ENCODE results near the gene TBX15.

TBX15 gene

DNA sequence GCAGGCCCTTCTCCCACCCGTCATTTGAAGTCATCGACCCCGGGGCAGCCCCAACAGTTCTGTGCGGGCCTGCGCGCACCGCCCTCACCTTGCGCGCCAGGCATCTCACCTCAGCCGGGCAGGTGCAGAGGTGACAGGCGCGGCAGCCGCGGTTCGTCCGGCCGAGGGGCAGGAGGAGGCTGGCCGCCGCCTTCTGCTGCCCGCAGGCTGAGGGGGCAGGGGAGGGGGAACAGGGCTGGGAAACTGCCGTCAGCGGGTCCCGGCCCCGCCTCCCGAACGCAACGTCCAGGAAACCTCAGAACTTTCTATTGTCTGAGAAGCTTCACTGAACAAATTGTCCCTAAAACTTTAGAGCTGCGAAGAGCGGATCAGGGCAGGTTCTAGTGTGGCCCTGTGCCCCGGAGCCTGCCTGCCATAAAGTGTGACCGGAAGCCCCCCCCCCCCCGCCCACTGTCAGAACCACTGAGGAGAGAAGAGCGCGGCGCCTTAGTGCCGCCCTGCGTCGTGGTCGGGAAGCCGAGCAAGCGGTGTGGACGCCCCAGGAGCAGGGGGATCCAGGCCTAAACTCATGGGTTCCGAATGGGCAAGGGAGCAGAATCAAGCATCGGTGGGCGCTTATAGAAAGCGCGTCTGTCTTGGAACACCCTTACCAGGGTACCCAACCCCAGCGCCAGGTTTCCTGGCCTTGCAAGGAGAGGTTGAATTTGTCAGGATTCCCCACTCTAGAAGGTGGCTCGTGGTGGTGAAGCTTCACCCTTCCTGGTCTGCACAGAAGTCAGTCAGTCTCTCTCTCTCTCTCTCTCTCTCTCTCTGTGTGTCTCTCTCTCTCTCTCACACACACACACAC lies 13.3 kb upstream of the TBX15 start:
- no peak for DNase-seq (ENCODE audit: low read depth)

DNA sequence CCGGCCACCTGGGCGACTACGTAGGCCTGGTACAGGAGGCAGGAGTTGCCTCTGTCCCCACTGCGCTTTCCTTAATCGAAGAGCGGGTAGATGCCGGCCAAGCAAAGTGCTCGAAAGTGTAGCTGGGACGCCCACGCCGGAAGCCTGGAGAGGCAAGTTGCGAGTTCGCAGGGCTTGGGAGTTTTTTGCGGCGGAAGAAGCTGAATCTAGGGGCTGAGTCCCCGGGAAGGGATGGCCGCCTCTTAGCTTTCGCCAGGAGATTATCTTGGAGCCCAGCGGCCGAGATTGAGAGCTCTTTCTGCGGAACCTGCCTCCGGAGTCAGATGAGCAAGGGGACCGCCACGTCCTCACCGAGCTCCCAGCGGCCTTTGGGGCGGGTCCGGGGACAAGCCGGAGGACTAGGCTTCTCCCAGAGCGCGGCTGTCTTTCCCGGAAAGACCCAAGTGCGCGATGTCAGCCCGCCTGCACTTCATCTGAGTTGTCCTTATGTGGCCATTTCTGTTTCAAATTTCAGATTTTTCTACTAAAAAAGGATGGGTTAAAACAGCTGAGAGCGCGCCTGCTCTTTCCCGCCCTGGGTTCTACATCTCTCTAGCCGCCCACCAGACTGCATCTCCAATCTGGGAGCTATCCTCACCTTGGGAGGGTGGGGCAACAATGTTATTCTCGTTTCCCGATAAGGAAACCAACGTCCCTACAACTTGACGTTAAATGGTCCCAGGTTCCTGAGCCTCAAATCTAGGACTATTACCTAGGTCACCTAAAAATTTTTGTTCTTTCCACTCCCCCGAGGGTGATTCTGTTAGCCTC lies 12.4 kb upstream of the TBX15 start:
- no peak for DNase-seq (ENCODE audit: low read depth)

DNA sequence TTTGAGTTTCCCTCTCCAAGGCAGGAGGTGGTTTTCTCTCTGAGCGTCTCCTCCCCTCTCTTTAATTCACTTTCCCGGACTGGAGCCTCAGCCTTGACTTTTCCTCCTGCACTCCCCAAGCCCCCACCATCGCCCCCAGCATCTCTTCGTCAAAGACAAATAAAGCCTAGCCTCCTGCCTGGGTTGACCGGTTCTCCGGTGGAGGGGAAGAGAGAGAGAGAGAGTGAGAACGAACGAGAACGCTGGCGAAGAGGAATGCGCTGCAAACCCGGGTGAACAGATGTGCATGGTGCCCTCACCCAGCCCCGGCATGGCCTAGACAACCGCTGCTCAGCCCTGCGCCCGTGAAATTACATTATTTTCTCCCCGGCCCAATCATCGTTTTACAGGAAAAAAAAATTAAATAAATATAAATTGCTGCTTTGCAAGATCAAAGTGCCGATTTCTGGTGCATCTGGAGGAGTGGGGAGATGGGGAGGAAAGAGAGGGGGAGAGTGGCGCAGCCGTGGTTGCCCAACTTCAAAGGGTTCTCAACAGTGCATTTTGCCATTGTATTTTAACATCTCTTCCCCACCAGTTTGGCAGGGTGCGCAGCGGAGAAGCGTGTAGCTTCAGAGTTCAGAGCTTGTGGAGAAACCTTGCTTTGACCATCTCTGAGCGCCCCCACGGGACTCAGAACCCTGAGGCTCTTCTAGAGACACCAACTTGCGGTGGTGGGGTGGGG lies 11.4 kb upstream of the TBX15 start:
- DNase-seq (ENCODE audit: low read depth): no peak

DNA sequence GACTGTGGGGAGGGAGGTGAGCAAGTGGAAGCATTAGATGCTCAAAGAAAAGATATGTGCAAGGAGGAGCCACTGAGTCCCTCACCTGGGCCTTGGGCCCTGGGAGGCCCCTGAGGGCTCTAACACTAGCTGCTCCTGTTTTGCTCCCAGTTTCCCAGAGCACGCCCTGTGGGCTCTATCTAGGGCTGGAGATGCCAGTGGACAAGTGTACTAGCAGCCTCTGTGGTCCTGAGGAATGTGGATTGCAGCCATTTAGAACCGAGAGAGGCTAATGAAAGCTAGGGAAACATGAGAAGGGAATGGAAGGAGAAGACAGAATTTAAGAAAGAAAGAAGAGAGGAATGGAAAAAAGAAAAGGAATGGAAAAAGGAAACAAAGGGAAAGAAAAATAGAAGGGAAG lies 10.0 kb upstream of the TBX15 start:
- no peak for DNase-seq (ENCODE audit: low read depth)

DNA sequence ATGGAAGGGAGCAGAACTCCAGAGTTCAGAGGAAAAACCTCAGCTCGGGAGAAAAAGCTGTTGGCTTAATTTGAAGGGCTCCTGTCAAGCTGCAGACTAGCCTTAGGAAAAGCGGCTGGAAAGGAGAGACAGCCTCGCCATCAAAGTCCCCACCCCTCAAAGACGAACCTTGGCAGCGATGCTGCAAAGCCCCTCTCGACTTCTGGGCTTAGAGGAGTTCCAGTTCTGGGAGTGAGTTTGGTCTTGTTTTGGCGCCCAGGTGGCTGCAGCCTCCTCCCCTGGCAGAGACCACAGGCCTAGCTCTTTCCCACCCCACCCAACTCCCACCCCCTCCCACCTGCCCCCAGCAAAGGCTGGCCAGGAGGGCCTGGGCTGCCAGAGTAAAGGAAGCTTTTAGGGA lies 9.1 kb upstream of the TBX15 start:
- DNase-seq (ENCODE audit: low read depth): no peak

DNA sequence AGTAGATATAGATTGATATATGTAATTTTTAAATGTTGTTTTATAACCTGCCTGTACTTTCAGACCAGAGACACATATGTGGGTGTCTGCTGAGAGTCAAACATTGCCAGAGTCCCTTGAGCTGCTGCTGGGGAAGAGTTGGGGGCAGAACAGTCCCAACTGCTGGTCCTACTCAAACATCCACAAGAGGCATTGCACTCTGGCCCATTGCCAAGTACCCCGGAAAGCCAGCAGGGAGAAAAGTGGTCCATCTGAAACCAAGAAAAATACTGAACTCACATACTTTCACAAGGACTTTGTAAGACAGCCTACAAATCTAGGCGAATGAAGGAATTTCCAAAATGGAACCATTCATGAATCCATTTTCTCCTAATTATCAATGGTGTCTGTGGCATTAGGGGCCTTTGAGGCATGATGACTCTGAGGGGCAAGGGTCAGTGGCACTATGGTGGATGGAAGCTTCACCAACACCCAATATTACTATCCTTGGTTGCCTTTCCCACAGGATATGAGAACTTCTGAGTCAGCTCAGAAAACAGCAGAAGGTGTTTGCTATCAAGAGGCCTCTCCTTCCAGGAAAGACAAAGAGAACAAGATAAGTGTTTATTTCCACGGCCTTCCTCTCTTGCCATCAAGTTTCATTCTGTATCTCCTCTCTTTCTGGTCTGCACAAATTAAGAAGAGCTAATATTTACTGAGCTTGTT lies 7.3 kb upstream of the TBX15 start:
- DNase-seq (ENCODE audit: low read depth): no peak

DNA sequence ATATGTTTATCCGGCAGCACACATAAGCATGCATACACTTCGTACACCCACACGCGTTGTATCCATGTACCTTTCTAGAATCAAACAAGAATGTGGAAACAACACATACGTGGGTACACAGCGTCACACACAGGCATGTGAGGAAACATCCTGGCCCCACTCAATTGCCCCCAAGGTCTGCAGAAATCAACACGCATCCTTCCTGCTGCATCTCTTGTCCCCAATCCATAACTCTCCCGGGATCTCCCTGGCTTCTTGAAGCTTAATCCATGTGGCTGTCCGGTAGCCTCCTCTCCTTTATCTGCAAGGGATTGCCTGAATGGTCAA lies 5.5 kb upstream of the TBX15 start:
- DNase-seq (ENCODE audit: low read depth): no peak

DNA sequence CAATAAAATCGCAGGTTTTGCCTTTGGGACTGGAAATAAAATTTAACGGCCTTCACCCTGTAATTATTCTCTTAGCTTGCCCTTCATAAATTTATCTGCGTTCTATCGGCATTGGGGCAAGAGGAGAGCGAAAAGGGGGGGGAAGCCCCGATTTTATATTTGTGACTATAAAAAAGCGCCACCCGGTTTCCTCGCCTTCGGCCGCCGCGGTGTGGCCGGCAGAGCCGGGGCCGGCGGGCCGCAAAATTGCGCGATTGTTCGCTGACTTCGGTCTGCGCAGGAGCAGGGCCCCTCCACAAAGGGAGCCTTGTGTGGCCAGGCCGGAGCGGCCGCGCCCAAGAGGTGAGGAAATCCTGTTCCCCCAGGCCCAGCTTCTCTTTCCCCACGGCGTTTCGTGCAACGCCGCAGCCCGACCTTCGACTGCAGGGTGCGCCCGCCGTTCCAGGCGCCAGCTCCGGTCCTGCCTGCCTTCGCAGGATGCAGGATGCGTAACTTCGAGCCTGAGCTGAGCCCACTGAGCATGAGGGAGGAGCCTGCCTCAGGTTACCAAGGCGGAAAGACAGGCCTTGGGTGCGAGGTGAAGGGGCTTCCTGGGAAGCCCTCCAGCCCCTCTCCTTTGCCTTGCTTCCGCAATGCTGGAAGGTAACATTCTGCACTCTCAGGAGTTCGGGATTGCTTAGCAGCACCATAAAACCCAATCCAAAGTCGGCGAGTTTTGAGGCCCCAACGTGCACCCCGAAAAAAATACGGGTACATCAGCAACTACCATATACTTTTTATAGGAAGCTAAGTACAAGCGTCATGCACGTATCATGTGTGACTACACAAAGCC lies 4.9 kb upstream of the TBX15 start:
- no peak for DNase-seq (ENCODE audit: low read depth)

DNA sequence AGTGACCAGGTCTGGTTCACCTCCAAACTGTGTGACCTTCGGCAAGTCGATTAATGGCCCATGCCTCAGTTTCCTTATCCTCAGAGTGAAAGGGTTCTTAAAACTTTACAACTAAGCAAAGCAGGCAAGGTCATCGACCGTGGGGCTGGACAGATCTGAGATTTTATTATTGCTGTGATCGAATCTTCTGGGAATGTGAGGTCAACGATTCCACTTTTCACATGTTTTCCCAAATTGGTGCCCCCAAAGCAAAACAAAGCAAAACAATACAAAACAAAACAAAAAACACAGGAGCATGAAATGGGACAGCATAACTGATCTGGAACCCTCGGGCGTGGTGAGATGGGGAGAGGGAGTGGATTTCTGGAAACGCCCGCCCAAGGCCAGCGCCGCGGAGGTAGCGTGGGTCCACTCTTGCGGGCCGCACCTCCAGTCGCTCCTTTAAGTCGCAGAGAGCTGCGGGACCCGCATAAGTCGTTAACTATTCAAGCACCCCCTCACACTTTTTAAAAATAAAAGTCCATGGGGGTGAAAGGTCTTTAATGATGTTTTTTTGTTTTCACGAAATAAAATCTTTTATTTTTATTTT lies 4.2 kb upstream of the TBX15 start:
- no peak for DNase-seq (ENCODE audit: low read depth)

DNA sequence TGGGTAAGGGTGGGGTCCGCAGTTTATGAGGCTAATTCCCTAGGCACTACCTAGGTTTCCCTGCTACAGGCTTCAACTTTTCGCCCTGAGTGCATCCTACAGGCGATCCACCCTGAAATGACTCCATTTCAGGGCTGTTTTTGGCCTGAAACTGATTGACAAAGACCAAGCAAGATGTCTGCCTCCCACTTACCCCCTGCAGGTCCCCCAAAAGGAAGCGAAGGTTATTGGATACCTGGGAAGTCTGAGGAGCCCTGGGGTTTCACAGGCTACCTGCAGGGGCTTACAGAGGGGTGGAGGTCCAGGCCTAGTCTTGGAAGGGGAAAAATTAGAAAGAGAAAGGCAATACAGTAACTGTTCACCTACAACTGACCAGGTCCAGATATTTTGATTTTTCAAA lies 3.3 kb upstream of the TBX15 start:
- DNase-seq (ENCODE audit: low read depth): no peak

DNA sequence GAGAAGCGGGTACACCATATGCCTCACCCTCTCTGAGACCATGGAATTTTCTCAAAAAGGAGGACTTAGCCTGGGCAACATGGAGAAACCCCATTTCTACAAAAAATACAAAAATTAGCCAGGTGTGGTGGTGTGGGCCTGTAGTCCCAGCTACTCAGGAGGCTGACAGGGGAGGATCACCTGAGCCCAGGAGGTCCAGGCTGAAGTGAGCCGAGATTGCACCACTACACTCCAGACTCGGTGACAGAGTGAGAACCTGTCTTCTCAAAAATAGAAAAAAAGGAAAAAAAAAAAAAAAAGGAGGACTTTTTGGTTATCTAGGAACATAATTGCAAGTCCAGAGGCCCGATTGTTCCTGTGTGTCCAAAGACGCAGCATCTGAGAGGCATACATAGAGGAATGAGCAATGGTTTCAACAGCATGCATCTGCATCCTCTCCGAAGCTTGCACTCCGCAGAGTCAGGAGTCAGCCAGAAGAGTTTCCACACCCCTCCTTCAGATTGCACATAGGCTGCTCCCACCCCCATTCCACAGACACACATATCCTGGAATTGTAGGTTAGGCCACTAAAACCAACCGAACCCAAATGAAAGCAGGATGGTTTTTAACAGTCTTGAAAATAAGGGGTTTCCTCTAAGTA lies 2.5 kb upstream of the TBX15 start:
- DNase-seq (ENCODE audit: low read depth): no peak

DNA sequence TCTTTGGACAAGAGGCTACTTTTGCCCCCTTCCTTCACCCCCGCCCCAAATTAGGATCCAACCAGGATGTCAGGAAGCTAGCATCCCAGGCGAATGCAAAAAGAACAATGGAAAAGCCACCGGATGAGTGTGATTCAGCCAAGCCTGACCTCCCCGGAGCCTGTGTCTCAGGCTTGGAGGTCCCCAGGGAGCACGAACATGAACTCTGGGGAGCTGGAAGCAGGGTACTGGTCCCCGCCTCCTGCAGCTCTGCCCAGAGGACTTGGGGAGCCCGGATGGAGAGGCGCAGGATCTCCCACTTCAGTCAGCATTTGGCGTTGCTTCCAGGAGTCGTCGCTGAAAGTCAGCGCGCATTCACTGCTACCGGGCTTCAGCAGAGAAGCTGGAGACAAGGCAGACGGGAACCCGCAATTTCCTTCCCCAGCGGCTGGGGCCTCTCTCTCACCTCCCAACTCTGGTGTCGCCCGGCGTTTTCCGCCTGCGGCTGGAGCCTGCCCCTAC lies 1.8 kb upstream of the TBX15 start:
- DNase-seq (ENCODE audit: low read depth): no peak

DNA sequence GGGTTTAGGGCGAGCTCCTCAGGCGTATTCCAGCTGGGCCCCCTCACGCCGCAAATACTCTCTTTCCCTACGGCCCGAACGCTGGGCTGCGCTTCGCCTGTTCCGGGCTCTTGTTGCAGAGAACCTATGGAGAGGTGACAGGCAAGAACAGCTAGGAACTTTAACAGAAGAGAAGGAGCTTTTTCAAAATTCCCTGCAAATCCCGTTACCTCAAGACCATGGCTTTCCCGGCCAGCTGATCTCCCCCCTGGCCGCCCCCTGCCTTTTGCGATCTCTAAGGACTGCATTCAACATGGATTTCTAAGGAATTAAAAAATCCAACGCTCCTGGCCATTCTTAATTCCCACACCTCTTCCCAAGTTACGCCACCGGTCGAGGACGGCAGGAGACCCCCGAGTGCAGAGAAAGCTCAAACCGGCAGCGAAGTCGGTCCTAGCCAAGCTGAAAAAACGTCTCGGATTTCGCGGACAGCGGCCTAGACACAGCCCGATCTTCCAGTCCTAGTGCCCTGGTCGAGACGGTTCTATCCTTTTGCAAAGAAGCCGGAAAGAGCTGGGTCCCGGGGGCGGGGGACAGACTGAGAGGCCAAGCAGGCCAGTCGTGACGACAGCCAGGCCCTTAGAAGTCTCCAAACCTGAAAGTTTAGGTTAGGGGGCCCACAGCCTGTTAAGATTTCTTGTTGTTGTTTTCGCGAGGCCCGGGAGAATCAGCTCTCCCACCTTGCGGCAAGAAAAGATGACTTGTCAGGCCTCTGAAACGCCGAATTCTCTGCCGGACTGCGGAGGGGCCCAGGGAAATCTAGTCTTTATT lies 1.1 kb upstream of the TBX15 start:
- DNase-seq (ENCODE audit: low read depth): no peak

DNA sequence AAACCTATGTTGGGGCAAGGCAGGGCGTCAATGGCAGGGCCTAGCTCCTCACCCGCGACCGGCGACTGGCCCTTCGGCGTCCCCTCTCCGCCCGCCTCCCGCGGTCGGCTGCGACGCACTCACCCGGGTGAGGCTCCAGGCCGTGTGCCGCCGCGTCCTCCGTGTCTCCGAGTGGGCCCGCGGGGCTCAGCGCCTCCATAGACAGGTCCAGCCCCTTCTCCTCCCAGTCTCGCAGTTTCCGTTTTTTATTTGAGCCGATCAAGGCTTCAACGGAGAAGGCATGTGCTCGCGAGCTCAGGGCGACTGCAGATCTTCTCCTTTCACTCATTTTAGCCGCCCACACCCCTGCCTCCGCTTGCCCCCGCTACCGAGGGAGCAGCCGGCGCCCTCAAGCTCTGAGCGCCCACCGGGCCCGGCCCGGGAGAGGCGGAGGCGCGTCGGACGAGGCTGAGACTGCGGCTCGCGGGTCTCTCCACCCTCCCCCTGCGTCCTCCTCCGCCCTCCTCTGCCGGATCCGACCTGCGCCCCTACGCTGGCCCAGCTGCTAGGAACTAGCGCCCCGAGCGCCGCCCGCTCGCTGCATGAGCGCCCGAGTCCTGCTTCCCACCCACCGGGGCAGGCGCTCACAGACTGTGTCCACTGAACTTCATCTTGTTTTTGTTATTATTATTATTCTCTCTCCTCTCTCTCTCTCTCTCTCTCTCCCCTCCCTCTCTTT lies 516 bp downstream of the TBX15 start:
- DNase-seq (ENCODE audit: low read depth): no peak

DNA sequence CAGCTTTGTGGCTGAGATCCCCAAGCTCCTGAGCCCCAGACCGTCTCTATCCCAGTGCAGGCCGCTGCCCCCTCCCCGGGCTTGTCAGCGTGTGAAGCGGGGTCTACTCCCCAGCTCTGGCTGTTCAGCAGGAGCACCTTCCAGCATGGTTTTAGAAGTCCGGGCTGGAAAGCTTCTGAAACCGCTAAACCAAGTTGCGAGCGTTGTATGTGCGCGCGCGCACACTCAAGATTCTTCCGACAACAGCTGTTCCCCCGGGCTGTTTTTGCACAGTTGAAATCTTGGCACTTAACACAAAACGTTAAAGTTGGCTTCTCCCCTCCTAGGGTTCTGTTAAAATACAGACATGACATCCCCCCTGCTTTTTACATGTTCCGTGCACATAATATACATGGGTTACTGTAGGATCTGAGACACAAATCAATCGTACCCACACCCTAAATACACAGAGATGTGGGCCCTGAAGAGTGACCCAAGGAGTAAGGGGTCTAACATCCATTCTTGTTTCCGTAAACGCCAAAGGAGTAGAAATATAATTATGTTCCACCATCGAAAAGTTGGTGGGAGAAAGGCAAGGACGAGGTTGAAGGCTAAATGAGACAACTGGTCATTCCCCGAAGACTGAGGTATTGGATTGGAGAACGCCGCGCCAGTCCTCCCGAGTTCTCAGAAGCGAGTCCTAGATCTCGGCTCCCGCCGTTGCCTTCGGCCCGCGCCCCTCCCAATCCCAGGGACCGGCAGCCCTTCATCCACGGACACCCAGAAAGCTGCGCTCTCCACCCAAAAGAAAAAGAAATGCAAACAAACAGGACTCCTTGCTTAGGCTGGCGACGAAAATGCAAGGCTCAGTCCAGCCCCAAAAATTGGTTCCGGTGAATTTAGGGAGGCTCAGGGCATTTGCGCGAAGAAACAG lies 1.3 kb downstream of the TBX15 start:
- DNase-seq (ENCODE audit: low read depth): no peak

DNA sequence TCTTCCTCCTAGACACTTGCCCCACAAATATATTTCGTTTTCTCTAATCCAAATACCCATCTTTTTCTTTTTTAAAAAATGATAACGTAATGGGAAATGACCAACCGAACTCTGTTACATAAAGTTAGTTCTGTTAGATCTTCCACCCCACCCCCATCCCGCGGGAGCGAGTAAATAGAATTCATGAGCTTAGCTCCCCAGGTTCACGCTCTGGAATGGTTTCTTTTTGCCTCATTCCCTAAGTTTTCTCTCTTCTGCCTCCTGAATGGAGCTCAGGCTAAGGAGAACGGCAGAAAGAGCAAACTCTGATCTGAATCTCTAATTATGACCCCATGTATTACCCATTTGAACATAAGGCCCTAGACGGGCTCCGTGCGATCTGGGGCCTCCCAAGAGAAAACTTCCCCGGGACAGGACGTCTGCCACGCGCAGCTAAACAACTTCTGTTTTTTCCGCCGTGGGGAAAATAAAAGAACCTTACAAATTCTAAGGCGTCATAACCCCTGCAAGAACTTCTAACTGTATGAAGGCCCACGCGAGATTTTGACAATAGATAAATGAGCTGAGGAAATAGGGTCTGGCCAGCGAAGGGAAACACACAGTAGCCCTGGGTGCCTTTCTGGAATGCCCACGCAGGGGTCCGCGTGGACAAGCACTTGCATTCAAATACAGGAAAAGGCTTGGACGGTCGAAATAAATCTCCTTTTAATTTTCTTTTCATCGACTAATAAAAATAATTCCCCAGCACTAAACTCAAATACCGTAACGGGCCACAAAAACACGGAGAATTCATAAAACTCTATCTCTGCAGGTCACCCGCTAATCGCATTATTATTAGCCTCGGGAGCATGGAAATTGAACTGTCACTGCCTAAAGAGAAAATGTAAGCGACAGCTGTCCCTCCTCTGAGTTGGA lies 2.2 kb downstream of the TBX15 start:
- no peak for DNase-seq (ENCODE audit: low read depth)

All from stimulated activated CD8-positive, alpha-beta memory T cell treated with anti-CD3 and anti-CD28 coated beads, Interleukin-12 subunit alpha, Interleukin-12 subunit beta, amount 100 ng/mL, for 1 hour (primary cell).